Erythroblast (primary cell): ENCODE measurements around the gene PPP3CA.

Experiments
- GATA1 ChIP-seq: IDR thresholded peaks from 2 replicates; pipeline ENCODE4 v1.6.1; 2011; ENCODE audit warnings: low read depth, mild to moderate bottlenecking, control low read depth, low read length, moderate library complexity
- POLR2A ChIP-seq: IDR thresholded peaks from 2 replicates; pipeline ENCODE4 v1.6.1; 2011; ENCODE audit warnings: mild to moderate bottlenecking, low read length

DNA sequence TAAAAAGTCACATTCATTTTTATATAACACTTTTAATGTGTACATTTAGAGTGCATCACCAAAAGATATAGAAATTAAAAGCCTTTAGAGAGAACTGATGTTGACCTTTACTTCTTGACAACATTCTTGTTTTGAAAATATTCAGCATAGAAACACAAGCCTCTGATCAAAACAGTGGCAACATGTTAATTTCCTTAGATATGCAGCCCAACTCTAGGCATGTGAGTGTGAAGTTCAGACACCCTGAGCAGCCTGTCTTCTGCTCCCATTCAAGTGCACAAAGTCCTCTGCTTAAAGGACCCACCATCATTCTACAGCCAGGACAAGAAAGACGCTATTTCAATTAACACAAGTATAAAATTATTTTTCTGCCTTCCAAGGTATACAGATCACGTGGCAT, 60.0 kb downstream of the PPP3CA start:
- TF ChIP-seq POLR2A (no peak), GATA1 (no peak)
